CD4-positive, alpha-beta T cell treated with Interleukin-6 for 4 hours (primary cell): ENCODE results near the gene MAPK1.
A peak's percentile ranks its signal among the peaks of the same experiment; 100 is the strongest.

Source experiments
- DNase-seq: peaks from one replicate; pipeline ENCODE4 v3.0.0-alpha.2; 2020; ENCODE audit warnings: mixed read lengths

Gene MAPK1

DNA sequence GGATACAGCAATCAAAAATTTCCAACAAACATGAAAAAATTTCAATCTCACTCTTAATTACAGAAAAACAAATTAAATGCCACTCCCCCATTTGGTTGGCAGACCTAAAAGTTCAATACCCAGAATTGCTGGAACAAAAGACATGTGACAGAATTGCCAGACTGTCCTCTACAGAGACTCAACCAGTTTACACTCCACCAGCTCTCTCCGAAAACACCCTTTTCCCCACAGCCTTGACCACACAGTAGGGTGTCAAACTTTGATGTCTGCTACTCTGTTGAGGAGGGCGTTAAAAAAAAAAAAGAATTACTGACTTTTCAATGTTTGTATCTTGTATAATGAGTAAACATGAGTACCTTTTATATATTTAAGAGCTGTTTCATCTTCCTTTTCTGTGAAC, 87.2 kb downstream of the MAPK1 start:
- DNase-seq, result no peak

DNA sequence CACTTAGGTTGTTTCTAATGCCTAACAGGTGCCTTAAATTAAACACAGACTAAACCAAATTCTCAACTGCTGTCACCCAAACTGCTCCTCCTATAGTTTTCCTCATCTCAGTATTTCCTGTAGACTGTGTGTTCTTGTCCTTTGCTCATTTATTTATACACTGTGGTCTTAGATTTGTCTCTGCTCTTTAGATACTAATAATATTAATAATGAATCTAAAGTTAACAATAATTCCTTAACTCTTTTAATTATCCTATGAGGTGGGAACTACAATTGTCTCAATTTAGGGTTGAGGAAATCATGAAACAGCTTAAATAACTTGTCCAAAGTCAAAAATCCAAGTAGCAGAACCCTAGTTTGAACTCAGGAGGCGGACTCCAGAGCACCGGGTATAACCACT, 88.0 kb downstream of the MAPK1 start:
- no peak for DNase-seq

DNA sequence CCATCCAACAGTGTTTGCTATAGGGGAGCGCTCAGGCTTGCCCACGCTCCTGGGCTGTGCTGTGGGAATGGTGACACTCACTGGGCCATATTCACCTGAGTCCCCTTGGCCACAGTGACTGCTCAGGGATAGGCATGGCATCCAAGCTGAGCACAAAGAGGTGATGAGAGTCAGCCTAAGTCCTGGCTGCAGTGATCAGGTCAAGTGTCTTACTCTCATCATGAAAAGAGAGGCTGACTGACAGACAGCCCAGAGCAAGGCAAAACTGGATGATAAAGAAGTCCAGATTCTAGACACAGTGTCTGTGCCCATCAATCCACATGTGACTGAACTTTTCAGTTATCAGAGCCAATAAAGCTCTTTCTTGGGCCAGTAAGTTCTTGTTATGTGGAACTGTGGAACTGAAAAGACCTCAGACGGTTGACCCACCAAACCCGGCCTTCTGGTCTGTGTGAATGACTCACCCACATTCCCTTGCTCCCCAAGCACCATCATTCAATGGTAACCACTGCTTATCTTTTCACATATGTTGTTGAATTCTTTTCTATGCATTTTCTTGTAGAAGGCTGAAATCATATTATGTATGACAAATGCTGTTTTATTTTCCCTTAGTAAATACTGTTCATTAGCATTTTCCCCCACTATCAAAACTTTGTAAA, 88.6 kb downstream of the MAPK1 start:
- DNase-seq, result no peak

- no peak for DNase-seq
Observed at GRCh38 chr22:21771631-21771976, 95.8 kb downstream of the MAPK1 start.

DNA sequence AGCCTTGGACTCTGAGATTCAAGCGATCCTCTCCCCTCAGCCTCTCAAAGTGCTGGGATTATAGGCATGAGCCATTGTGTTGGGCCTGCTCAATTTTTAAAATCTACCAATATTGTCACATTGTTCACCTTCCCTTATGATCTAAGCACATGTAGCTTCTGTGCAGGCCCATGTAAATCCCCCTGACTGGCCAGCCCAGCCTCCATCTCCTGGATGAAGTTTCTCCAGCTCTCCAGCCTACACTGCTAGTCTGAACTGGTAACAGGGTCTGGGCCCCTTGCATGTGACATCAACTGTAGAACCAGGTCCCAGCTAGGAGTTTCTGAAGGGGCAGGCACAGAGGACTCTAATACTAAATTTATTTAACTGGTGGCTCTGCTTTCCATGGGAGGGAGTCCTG, 99.0 kb downstream of the MAPK1 start:
- no peak for DNase-seq

DNA sequence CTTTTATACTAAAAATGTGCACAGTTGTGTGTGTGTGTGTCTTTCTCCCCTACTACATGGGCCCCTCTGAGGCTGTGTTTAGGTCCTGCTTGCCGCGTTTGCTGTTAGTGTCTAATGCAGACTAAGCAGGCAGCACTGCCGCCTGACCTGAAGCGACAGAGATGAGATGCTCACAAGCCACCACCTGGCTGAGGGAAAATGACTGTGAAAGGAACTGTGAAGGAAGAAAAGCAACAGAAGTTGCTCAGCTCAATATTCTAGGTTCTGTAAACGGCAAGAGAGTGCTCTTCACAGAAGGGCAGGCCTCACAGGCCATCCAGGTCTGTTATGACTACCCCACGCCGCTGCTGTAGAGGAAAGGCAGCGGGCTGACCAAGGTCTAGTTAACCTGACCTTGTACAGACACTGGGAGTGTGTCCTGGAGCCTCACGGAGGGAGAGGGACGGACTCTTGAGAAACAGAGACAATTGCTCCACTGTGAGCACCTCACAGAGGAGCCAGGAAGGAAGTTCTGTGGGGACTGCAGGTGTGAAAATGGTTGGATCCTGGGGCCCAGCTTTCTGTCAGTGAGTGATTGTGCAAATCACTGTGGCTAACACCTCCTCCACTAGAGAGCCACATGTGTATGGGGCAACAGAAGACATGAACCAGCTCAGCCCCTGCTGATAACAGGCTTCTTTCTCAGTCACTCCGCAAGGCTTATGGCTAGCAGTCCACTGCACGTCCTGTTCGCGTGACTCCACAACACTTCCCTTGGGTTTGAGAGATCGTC, 100.6 kb downstream of the MAPK1 start:
- DNase-seq, result peak; percentile 54

GRCh38 chr22:21765909-21766529, 101.4 kb downstream of the MAPK1 start:
- no peak for DNase-seq

DNA sequence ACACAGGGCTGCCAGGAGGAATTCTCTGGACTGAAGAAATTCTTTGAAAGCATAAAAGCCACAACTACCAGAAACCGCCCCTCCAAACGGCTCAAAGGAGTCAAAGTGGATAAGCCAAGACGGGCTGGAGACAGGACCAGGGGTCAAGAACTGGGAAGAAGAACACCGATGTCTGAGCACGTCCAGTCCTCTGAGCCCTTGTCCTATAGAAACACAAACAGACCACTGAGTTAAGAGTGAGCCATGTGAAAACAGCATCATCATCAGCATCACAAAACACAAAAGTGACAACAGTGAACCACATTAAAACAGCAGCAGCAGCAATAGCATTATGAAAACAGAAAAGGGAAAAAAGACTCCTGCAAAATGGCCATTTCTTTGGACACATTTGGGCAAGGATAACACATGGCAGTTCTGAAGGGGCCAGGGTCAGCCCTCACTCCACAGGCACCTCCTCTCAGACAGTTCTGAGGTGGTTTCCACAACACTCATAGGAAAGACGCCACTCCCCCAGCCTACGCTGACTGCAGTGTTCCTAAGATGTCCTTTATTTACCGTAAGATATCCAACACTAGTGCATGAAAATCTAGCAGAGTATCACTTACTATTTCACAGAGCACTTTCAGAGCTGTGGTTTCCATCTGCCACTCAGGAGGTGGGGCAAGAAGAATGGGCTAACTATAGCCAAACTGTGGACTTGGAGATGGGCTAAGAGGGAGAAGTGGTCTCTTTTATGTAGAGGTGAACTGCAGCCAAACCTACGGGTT, 103.2 kb downstream of the MAPK1 start:
- no peak for DNase-seq

DNA sequence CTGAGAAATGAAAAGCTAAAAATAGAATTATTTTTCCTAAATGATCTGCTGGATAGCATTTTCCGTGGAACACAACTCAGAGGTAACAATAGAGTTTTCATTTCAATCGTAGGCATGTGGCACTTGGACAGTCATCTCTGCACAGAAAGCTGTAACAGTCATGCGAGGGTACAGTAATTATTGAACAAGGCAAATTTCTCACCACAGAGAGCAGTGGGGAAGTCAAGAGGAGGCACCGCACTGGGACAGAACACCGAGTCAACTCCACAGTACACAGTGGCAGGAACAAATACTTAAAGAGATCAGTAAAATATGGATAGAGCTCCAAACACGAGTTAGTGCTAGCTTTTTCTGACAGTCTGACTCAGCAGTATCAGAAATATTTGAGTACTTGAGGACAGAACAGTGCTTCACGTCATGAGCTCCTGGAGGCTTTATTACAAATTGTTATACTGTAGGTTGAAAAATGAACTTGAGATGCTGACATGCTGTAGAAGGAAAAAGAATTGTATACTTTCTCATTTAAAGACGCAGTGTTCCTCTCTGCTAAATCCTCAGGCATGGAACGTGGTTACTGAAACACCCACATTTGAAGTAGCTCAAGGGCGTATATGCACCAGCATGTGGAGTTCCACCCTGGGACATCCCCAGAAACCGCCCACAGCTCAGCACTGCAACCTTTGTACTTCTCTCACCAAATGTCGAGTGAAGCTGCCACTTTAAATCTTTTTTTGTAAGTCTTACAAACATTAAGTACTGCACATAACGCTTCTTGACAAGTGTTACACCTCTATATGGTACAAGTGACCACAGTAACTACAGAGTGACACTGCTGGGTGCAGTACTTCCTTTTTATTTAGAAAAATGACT, 104.5 kb downstream of the MAPK1 start:
- peak; percentile 20 for DNase-seq

DNA sequence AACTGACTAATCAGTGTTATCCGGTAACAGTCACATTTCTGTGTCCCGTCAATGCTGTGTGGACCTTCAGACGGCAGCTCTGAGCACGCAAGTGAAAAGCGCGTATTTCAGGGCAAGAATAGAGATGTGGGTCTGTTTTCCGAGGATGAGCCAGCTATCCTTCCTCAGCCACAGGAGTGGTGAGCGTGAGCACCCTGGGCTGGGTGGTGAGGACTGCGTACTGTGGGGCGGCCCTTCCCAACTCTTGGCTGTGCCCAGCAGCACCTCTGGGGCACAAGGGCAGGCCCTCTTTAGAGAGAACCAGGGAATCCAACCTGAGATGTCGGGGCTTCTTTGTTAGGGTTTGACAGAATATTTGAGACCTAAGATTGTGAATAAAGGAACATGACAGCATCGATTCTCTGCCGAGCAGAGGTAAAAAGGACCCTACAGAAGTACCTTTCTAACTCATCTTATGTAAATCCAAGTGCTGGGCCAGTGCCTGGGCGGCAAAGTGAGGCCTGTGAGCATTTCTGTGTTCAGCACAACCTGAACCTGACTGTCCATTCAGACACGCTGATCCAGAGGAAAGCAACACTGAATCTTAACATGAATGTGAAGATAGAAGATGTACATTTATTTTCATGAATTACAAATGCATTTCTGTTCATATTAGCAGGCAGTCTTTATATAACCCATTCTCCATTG, 105.3 kb downstream of the MAPK1 start:
- DNase-seq, result no peak

GRCh38 chr22:21761086-21761485, 106.4 kb downstream of the MAPK1 start:
- no peak for DNase-seq

GRCh38 chr22:21760640-21761039, 106.8 kb downstream of the MAPK1 start:
- DNase-seq, result no peak

DNA sequence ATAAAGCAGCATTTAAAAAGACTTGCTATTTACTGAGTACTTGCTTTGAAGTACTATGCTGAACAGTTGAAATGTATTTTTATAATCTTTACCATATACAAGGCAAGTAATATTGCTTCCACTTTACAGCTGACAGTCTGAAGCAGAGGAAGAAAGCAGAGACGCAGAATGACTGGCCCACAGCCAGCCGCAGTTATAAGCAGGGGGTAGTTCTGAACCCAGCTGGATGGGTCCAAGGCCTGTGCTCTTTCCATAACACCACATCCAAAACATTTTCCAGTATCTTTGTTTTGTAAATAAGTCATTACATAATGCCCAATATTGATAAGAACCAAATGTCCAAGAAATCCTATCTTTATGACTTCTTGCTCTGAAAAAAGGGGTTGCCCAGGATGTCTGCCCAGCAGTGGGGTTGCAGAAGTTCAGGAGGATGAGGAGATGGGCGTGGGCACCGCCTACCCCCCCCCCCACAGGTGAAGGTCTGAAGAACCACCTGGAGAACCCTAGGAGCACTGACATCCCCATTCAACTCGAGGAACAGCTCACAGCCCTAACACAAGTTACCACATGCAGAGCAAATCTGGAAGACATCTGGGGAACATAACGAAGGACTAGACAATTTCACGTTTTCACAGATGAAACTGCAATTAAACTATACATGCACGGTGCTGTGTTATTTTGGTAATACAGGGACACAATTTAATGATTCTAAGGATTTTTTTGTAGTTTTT, 107.6 kb downstream of the MAPK1 start:
- DNase-seq, result no peak

- no peak for DNase-seq
Observed at GRCh38 chr22:21759093-21759492, 108.4 kb downstream of the MAPK1 start.

- no peak for DNase-seq
Observed at GRCh38 chr22:21758091-21758864, 109.2 kb downstream of the MAPK1 start.

GRCh38 chr22:21755851-21756284, 111.6 kb downstream of the MAPK1 start:
- DNase-seq, result no peak

DNA sequence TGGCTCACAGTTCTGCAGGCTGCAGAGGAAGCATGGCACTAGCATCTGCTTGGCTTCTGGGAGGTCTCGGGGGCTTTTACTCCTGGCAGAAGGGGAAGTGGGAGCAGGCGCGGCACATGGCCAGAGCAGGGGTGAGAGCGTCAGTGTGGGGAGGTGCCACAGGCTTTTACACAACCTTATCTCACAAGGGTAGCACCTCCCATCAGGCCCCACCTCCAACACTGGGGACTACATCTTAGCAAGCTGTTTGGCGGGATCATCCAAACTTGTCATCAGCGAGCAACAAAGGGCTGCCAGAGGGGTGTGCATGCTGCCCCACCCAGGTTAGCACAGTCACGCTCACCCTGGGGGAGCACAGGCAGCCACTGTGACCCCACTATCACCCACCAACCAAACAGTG, 112.9 kb downstream of the MAPK1 start:
- DNase-seq, result no peak

GRCh38 chr22:21753374-21754111, 113.9 kb downstream of the MAPK1 start:
- no peak for DNase-seq

DNA sequence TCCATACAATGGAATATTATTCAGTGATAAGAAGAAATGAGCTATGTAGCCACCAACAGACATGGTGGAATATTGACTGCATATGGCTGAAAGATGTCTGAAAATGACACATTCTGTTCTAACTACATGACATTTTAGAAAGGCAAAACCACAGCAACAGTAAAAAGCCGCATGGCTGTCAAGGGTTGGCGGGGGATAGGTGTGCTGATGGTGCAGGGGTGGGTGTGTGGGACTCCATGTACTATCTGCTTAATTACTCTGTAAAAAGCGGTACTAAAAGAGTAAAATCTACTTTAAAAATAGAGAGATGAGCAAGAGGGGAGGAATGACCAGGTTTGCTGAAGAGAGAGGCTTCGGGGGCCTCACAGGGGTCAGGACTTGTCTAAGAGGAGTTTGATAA, 115.2 kb downstream of the MAPK1 start:
- DNase-seq, result no peak

DNA sequence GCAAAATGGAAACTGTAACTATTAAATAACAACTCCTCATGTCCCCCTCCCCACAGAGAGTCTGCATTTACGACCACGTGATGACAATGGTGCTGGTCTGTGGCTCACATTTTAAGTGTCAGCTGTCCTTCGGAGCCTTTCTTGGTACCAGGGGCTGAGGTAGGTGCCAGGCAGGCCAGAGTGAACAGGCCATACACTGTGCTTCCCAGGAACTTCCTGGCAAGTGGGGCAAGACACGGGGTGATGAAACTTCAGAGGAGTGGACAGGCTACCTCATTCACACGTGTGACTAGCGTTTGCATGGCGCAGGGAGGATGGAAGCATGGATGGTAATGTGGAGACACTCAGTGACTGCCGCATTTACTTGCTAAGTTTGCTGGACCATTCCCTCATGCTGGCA, 121.5 kb downstream of the MAPK1 start:
- no peak for DNase-seq
